Adrenal gland (tissue), 5 donors: ENCODE measurements around the gene ARHGAP44.

Experiments used
- POLR2A ChIP-seq, 2 donors: fragments of 450-650 bp; IDR thresholded peaks; one replicate each; pipeline ENCODE4 v1.6.1; 2017; ENCODE audit warnings: antibody characterized with exemption in 2 of 2, mild to moderate bottlenecking in 2 of 2, moderate library complexity in 1 of 2
- TF ChIP-seq, protein P1 (sequence below), 6 experiments: fragments of 450-650 bp in 4 of 6; fragments of 200-600 bp in 2 of 6; sonication (generic) in 1 of 6; IDR thresholded peaks; 1 replicate in 5 of 6; 2 replicates in 1 of 6; pipeline versions ENCODE4 v1.5.1 to v1.8.0; 2016 to 2021; ENCODE audit warnings: antibody characterized with exemption in 6 of 6, mild to moderate bottlenecking in 2 of 6, moderate library complexity in 1 of 6
- donor health status: DM: no; HTN: no; CAD: no.

DNA sequence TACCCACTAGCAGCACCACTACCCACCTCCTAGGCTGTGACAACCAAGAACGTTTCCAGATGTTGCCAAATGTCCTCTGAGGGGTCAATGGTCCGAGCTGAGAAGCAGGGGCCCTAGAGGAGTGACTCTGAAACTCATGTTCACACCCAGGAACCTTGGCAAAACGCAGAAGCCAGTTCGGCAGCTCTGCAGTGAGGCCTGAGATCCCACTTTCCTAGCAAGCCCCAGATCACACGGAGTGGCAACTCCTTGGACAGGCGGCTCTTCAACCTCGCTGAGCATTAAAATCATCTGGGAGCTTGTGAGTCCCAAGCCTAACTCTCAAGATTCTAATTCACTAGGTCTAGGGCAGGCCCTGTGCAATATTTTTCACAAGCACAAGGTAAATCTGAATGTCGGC lies 211.3 kb downstream of the ARHGAP44 start:
- TF ChIP-seq POLR2A (IDR thresholded peaks at IDR 0.05), result no peak
- TF ChIP-seq, protein P1, sequence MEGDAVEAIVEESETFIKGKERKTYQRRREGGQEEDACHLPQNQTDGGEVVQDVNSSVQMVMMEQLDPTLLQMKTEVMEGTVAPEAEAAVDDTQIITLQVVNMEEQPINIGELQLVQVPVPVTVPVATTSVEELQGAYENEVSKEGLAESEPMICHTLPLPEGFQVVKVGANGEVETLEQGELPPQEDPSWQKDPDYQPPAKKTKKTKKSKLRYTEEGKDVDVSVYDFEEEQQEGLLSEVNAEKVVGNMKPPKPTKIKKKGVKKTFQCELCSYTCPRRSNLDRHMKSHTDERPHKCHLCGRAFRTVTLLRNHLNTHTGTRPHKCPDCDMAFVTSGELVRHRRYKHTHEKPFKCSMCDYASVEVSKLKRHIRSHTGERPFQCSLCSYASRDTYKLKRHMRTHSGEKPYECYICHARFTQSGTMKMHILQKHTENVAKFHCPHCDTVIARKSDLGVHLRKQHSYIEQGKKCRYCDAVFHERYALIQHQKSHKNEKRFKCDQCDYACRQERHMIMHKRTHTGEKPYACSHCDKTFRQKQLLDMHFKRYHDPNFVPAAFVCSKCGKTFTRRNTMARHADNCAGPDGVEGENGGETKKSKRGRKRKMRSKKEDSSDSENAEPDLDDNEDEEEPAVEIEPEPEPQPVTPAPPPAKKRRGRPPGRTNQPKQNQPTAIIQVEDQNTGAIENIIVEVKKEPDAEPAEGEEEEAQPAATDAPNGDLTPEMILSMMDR (IDR thresholded peaks at IDR 0.05), result no peak
